ENCODE results near the gene ETHE1. TPM values are rescaled to one million over a fixed set of nuclear protein-coding genes. Genes with fewer than 3 reads are reported as not detected.

The ETHE1 gene
- total RNA-seq, 2 donors from 2014 or later: 19.8 to 27.9 TPM

DNA sequence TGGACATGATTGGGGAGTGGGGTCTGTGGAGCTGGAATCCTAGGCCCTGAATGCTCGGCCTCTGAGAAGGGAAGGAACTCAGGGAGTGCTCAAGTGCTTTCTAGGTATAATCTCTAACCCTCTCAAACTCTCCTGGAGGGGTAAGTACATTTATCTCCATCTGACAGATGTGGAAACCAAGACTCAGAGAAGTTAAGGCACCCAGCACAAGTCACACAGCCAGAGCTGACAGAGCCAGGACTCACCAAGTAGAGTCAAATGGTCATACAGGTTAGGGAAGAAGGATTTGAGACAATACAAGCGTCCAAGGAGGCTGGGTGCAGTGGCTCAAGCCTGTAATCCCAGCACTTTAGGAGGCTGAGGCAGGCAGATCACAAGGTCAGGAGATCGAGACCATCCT is 48.7 kb downstream of the ETHE1 start:
- no peak for DNase-seq (ENCODE audit: low spot score)
- intact Hi-C loops (cut with DNase I): no loop called here

DNA sequence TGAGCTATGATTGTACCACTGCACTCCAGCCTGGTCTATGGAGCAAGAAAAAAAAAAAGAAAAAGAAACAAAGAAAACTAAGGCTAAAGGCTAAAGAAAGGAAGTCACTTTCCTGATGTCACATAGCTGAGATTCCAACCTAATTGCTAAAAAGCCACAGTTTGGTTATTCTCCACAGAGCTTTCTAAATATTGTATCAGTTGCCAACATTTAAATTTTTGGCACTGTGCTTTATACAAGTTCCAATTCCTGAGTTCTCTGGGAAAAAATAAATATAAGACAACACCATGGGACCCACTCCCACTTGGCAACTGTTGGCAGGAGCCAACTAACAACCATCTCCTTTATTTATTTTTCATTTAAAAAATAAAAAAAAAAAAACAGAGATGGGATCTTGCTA is 50.4 kb downstream of the ETHE1 start:
- intact Hi-C loops (cut with DNase I): no loop called here

DNA sequence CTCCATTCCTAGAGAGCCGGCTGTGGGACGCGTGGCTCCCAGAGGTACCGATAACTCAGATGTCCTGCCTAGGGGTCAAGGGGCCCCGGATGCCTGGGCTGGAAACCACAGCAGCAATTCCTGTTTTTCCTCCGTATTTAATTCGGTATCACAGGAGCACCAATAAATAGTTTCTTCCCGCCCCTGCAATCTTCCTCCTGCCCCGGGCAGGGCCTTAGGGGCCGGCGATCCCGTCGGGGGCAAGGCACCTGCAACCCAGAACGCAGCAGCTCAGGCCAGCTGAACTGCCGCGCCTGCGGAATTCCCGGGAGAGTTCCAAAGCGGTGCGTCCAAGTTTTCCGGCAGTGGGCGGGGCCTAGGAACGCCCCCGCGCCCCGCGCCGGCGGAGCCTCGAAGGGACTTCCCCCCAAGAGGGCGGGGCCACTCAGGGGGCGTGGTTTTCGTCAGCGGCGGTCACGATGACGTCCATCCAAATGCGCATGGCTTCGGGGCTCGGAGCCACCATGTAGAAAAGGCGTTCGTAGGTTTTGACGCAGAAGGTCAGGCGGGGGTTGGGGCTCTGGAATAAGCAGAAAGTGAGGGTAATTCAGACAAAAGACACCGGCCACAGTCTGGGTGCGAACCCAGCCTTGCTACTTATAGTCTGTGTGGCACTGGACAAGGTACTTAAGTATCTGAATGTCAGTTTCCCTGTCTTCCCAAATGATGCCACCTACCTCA is 51.9 kb downstream of the ETHE1 start:
- intact Hi-C loops (cut with DNase I): no loop called here
- DNase-seq (ENCODE audit: low spot score): peak; percentile 98

More for the DNA sequence above, 50.4 kb downstream of the ETHE1 start:
- no peak for DNase-seq (ENCODE audit: low spot score)

DNA sequence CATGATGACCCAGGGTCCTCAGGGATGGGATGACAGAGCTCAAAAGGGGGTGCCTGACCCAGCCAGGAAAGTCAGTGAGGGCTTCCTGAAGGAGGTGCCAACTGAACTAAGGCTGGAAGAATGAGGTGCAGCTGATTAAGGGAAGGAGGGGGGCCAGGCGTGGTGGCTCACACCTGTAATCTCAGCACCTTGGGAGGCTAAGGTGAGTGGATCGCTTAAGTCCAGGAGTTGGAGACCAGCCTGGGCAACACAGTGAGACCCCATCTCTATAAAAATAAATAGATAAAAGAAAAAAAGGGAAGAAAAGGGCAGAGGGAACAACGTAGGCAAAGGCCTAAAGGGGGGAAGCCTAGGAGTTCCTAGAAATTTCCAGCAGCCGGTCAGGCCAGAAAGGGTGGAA is 52.5 kb downstream of the ETHE1 start:
- DNase-seq (ENCODE audit: low spot score): no peak
- intact Hi-C loops (cut with DNase I): no loop called here

DNA sequence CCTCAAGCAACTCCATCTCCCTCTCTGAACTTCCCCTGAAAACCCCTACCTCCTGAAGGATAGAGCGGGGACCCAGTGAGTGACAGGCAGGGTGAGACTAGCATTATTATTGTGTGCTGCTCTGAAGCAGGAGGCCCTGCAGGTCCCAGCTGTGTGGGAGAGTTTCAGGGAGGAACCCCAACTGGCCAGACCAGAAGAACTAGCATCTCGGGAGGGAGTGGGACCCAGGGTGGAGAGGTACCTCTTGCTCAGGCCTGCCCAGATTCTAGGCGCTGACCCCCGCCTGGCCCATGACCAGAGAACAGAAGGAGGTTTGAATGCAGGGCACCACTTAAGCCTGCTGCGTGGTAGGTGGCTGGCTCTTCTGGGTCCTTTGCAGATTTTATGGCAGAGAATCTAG is 55.9 kb downstream of the ETHE1 start:
- DNase-seq (ENCODE audit: low spot score): no peak
- intact Hi-C loops (cut with DNase I): no loop called here

DNA sequence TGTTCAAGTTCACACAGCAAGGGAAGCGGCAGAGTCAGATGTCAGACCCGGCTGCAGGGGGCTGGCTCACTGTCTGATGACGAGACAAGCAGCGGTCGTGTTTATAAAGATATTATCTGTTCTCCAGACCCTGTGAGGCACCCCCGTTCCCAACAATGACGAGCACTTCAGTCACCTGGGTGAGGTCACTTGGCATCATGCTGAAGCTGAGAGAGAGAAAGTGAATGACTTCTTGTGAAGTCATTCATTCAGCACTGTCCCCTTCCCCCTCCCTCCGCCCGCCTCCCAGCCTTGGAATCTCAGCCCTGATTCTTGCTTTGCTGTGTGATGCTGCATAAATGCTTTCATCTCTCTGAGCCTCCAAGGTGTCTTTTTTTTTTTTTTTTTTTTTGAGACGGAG is 56.7 kb downstream of the ETHE1 start:
- DNase-seq (ENCODE audit: low spot score): no peak
- intact Hi-C loops (cut with DNase I): no loop called here

DNA sequence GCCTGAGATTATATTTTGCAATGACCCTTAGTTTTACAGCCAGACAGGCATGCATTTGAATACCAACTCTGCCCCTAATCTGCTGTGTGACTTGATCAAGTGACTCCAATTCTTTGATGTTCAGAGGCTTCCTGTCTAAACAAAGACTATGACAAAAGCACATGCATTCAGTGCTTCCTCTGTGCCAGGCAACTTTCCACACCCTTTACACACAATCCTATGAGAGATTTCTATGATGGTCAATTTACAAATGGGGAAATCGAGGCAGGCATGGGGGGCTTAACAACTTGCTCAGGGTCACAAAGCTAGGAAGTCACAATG is 57.9 kb downstream of the ETHE1 start:
- no peak for DNase-seq (ENCODE audit: low spot score)
- intact Hi-C loops (cut with DNase I): no loop called here

DNA sequence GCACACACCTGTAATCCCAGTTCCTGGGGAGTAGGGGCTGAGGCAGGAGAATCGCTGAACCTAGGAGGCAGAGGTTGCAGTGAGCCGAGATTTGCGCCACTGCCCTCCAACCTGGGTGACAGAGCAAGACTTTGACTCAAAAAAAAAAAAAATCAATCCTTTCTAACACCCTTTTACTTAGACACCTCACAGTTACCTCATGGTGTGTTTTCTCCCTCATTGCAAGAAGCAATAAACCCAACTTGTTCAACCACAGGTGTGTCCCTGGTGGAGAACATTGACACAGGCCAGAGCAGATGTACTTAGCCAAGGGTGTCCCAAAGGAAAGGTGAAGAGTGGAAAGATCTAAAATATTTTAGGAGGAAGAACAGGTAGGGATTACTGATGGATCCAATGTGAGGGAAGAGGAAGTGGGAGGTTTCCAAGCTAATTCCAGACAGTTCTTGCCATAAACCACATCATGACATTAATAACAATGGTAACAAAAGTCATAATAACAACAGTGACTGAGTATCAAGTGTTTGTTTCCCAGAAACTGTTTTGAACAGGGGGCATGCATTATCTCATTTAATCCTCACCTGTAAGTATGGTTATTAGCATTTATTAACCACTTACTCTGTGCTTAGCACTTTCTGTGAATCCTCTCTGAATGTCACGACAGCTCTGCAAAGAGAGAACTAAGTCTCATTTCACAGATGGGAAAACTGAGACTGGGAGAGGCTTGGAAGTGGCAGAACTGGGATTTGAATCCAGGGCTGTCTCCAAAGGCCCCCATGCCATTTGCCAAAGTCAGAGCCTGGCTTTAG is 58.4 kb downstream of the ETHE1 start:
- intact Hi-C loops (cut with DNase I): no loop called here
- no peak for DNase-seq (ENCODE audit: low spot score)

DNA sequence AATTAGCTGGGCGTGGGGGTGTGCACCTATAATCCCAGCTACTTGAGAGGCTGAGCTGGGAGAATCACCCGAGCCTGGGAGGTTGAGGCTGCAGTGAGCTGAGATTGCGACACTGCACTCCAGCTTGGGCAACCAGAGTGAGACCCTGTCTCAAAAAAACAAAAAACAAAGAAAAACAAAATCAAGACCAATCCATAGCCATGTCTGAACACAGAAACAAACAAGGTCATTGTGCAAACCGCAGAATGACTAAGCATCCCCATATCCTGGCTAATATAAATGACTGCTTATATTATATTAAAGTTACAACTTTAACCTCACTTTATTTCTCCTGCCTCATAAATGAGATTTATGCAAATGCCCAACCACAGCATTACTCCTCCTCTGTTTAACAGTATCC is 59.3 kb downstream of the ETHE1 start:
- intact Hi-C loops (cut with DNase I): no loop called here
- no peak for DNase-seq (ENCODE audit: low spot score)

DNA sequence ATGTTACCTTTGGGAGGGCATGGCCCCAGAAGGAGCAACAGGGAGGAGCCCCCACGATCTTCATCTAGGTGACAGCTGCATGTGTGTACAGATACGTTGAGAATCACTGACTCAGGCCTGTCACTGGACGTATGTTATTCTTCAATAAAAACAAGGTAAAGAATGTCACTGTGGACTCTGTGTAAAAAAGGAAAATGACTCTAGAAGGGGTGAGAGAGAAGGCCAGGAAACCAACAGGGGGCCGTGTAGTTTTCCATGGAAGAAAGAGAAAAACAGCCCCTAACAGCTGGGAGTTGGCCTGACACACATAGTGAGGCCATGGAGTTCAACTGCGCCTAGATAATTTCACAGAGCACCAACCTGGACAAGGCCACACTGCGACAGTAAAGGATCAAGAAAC is 59.7 kb downstream of the ETHE1 start:
- intact Hi-C loops (cut with DNase I): no loop called here
- no peak for DNase-seq (ENCODE audit: low spot score)

DNA sequence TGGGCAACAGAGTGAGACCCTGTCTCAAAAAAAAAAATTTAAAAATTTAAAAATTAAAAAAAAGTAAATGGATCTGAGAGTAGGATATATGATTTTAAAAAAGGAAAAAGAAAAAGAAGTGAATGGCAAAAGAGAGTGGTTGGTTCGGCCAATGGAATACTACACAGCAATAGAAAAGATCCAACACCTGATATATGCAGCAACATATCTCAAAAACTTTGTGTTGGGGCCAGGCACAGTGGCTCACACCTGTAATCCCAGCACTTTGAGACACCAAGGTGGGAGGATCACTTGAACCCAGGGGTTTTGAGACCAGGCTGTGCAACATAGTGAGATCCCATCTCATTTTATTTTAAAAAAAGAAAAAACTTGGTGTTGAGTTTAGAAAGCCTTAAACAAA is 60.2 kb downstream of the ETHE1 start:
- intact Hi-C loops (cut with DNase I): no loop called here
- no peak for DNase-seq (ENCODE audit: low spot score)

DNA sequence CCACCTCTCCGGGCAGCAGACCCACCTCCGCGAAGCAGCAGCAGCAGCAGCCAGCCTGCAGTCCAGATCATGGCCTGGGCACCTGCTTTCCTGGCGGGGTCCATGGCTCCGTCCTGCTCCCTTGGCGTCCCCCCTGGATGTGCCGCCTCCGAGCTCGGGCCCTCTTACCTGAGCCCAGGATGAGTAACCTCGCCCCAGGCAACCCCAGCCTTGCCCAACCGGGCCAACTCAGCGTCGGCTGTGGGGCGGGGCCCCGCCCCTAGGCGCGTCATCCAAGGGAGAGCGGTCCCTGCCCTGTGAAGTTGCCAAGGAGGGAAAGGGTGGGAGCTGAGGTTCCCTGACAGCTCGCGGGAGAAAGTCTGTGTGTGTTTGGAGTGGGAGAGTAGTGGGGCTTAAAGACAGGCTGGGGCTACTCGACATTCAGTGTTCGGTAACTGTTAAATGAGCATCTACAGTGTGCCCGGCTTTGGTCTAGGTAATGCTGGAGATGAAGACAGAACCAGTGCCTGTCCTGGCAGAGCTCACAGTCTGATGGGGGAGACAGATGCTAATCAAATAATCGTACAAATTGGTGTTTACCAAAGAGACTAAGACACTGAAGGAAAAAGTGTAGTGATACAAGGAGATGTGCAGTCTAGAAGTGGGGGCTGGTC is 61.4 kb downstream of the ETHE1 start, which contains the start of gene LYPD3:
Gene LYPD3, minus strand, starts transcription at position 141 of the 653 bp plus-strand sequence. Its CDS starts 37 bp downstream, at position 104.
- peak; percentile 84 for DNase-seq (ENCODE audit: low spot score)
- intact Hi-C loops (cut with DNase I): no loop called here

DNA sequence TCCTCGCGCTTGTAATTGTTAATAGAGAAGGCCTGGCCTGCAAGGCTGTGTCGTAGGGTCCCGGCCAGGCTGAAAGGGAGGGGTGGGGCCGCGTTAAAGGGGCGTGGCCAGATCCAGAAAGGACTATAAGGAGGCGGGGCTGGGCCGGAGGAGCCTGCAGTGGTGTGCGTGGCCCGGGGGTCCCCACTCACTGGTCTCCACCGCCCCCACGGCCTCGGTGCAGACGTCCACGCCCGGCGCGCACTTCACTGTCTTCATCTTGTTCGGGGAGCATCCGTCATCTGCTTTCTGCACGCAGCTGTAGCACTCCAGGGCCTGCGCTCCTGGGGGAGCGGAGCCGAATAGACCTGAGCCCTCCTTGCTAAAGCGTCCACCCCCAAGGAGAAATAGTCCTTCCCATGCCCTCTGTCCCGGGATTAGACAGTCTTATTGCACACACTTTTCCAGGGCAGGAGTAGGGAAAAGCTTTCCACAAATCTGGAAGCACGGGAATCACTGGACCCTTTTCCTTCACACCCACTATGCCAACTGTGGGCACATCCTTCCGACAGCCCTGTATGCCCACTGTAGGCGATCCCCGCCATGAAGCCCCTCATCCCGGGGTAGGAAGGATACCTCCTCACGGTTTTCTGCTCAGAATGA is 62.7 kb downstream of the ETHE1 start:
- intact Hi-C loops (cut with DNase I): no loop called here
- DNase-seq (ENCODE audit: low spot score): peak; percentile 91

DNA sequence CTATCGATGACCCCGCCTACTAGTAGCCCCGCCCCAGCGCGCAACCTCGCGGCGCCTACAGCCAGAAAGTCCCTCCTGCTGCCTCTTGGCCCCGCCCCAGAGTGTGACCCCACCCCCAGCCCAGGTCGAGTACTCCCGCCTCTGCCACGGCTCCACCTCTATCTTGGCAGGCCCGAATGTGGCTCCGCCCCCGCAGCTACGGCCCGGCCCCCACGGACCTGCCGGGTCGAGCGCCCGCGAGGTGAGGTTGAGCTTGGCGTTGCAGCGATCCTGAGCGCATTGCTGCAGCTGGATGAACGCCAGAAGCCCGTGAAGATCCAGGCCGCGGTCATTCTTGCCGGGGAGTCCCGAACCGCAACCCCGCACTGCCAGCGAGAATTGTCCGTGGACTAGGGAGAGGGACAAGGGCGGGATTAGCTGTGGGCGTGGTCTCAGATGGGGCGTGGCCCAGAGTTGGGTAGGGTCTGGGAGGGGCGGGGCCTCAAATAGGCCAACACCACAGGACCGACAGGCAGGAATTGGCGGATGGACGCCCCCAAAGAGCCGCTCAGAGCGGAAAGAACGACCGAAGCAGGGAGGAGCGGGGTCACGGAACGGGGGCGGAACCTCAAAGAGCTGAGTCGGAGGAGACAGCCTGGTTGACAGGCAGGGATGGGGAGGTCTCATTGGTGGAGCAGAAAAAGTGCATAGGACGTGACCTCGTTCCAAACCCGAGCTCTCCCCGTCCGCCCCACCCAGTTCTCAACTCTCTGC is 63.4 kb downstream of the ETHE1 start:
- DNase-seq (ENCODE audit: low spot score): peak; percentile 99
- intact Hi-C loops (cut with DNase I): no loop called here

DNA sequence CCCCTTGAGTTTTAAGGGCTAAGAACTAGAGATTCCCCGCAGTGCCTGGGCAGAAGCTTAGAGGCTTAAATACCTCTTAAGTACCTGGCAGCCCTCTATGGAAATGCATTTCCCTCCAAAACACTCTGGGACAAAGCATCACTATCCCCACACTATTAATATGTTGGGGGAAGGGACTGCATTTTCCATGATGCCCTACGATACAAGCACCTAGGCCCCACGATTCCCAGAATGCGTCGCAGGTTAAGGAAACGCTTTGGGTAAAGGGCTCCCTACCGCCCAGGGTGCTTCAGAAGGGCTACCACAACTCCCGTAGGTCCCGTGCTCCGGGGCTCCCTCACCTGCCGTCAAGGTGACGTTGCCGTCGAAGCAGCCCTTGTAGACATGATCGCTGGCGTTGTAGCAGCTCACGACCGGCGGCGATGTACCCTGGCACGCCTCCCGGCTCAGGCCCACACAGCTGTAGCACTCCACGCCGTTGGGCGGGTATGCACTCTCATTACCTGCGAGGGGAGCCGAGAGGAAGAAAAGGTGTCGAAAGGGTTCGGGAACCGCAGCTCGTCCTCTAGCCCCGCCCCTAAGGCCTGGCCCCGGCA is 64.1 kb downstream of the ETHE1 start:
- intact Hi-C loops (cut with DNase I): no loop called here

DNA sequence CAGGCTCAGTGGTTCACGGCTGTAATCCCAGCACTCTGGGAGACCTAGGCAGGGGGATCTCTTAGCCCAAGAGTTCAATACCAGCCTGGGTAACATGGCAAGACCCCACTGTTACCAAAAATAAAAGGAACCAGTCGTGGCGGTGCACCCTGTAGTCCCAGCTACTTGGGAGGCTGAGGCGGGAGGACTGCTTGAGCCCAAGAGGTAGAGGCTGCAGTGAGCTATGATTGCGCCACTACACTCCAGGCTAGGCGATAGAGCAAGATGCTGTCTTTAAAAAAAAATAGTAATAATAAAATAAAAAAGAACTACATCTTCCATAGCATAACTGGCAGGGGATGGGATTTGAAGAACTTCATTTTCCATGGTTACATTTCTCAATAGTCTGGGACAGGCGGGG is 64.6 kb downstream of the ETHE1 start:
- no peak for DNase-seq (ENCODE audit: low spot score)
- intact Hi-C loops (cut with DNase I): no loop called here

More for the DNA sequence above, 64.1 kb downstream of the ETHE1 start:
- DNase-seq (ENCODE audit: low spot score): no peak

DNA sequence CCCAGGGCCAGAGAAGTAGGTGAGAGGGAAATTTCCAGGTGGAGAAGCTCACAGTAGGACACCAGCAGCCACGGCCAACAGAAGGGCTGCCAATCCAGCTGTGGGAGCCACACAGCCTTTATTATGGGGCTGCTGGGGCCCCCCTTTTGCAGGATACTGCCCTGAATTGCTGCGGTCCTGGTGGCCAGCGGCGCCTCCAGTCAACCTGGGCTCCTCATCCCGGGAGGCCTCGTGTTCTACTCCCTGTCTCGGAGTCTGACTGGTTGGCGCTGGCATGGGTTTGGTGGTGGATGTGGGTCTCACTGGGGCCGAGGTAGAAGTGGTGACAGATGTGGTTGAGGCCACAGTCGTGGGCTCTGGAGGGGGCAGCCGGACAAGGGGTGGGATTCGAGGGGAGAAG is 65.7 kb downstream of the ETHE1 start:
- intact Hi-C loops (cut with DNase I): no loop called here
- DNase-seq (ENCODE audit: low spot score): no peak

DNA sequence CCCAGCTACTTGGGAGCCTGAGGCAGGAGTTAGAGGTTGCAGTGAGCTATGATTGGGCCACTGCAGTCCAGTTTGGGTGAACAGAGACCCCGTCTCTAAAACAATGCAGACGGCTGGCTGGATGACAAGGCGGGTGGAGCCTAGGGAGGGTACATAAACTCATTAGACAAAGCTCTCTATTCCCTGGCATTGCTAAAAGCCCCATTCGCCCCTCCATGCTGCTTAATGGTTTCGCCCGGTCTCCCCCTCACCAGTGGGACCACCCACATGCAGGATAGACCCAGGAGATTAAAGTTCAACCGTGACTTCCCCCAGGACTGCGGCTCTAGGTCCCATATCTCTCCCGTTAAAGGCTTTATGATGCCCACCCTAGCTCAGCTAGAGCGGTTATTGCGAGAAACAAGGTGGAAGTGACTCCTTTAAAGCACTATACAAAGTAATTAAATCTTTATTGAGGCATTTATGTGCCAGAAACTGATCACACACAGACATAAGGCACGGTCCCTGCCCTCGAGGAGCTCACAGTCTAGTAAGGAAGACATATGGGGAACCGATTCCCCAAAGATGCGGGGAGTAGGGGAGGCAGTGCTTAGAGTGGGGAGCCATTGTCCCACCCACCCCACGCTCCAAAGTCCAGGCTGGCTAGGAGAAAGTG is 66.5 kb downstream of the ETHE1 start:
- intact Hi-C loops (cut with DNase I): no loop called here
- no peak for DNase-seq (ENCODE audit: low spot score)
